Tibial nerve (tissue), 4 donors: Measurements from ENCODE around the gene MACF1. TPM values are rescaled to one million over a fixed set of nuclear protein-coding genes. Genes with fewer than 3 reads are reported as not detected.

Source experiments
- DNase-seq, 2 donors: peaks; one replicate each; pipeline ENCODE4 v3.0.0-alpha.2; 2019; ENCODE audit warnings: low spot score in 2 of 2
- H3K27ac ChIP-seq, 4 donors: fragments of 200-600 bp; sonication (generic) in 3 of 4; one replicate each; pipeline ENCODE4 v1.5.1; 2017 to 2019; ENCODE audit warnings: mild to moderate bottlenecking in 1 of 4
- H3K27me3 ChIP-seq, 2 donors: fragments of 200-600 bp; sonication (generic) in 1 of 2; one replicate each; pipeline versions ENCODE4 v1.5.1 to v1.6.0; 2017 to 2019
- H3K36me3 ChIP-seq, 3 donors: fragments of 200-600 bp; sonication (generic); one replicate each; pipeline ENCODE4 v1.5.1; 2018 to 2019
- H3K4me1 ChIP-seq, 4 donors: fragments of 200-600 bp; sonication (generic) in 3 of 4; one replicate each; pipeline ENCODE4 v1.5.1; 2017 to 2019
- H3K4me3 ChIP-seq, 4 donors: fragments of 200-600 bp; sonication (generic) in 3 of 4; one replicate each; pipeline ENCODE4 v1.5.1; 2017 to 2019; ENCODE audit warnings: mild to moderate bottlenecking in 1 of 4, moderate library complexity in 1 of 4
- H3K9me3 ChIP-seq, 4 donors: fragments of 200-600 bp; sonication (generic) in 3 of 4; one replicate each; pipeline ENCODE4 v1.5.1; 2017 to 2019
- CTCF ChIP-seq, 5 experiments: fragments of 200-600 bp in 3 of 5; fragments of 450-650 bp in 2 of 5; sonication (generic) in 3 of 5; IDR thresholded peaks; one replicate each; pipeline ENCODE4 v1.5.1; 2016 to 2019; ENCODE audit warnings: antibody characterized with exemption in 5 of 5, mild to moderate bottlenecking in 3 of 5, moderate library complexity in 2 of 5
- EP300 ChIP-seq, 2 donors: sonication (generic); formaldehyde crosslinking; IDR thresholded peaks; one replicate each; pipeline ENCODE4 v1.6.1; 2017; ENCODE audit warnings: antibody characterized with exemption in 2 of 2, mild to moderate bottlenecking in 1 of 2
- POLR2A ChIP-seq, 2 donors: fragments of 450-650 bp; IDR thresholded peaks; one replicate each; pipeline ENCODE4 v1.6.1; 2017; ENCODE audit warnings: antibody characterized with exemption in 2 of 2, mild to moderate bottlenecking in 2 of 2, moderate library complexity in 2 of 2
- WGBS, 2 donors: methylation state at CpG; one replicate each; pipeline ENCODE4 v1.1.5; 2018; 5-methylcytosine and 5-hydroxymethylcytosine counted together
- total RNA-seq, 4 donors: library from RNA; depleted of rRNA; stranded (reverse); fragments of >200 nt; gene quantifications; one replicate each; pipeline ENCODE4 v1.1.0, GENCODE V29; 2016

MACF1 gene
- total RNA-seq, 4 donors from 2014 or later, result 214 to 296 (median 244) TPM

DNA sequence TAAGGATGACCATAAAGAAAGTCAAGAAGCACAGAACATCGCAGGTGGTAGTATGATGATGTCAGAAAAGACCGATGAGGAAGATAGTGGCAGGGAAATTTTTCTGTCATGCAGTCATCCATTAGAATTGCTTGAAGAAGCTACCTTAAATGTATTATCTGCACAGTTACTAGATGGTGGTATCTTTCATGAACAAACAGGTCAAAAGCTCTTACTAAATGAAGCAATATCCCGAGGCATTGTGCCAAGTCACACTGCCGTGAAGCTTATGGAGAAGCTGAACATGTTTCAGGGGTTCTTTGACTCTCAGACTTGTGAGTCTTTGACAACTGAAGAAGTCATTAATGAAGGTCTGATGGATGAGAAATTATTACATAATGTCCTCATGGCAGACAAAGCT, 128.8 kb downstream of the MACF1 start:
- no peak for TF ChIP-seq POLR2A (IDR thresholded peaks at IDR 0.05)
- TF ChIP-seq CTCF (IDR thresholded peaks at IDR 0.05), result no peak
- TF ChIP-seq EP300 (IDR thresholded peaks at IDR 0.05), result no peak
- H3K27me3 ChIP-seq, result no peaks in the 10 kb centered on the region
- DNase-seq, result peak in 1 of 2 donors; percentile 47
- H3K4me1 ChIP-seq, result no peaks in the 10 kb centered on the region
- no peak overlapping the region for H3K27ac ChIP-seq
- H3K9me3 ChIP-seq, result no peaks in the 10 kb centered on the region
- 78 to 83% methylated on average over 4 of the region's 4 CpGs for WGBS, 2 donors
- H3K36me3 ChIP-seq, result peaks cover 0 to 35% (median 2%) of the 10 kb centered on the region in 3 donors
- no peak overlapping the region for H3K4me3 ChIP-seq

GRCh38 chr1:39335216-39335615, 130.7 kb downstream of the MACF1 start:
- no peaks in the 10 kb centered on the region for H3K4me1 ChIP-seq
- no peak for TF ChIP-seq CTCF (IDR thresholded peaks at IDR 0.05)
- TF ChIP-seq EP300 (IDR thresholded peaks at IDR 0.05), result peak in 1 of 2 donors; percentile 71
- H3K9me3 ChIP-seq, result no peaks in the 10 kb centered on the region
- no peak overlapping the region for H3K4me3 ChIP-seq
- no peaks in the 10 kb centered on the region for H3K27me3 ChIP-seq
- H3K36me3 ChIP-seq, result peaks cover 0 to 49% (median 9%) of the 10 kb centered on the region in 3 donors
- DNase-seq, result peak in 1 of 2 donors; percentile 44
- 63% methylated on average over 3 of the region's 3 CpGs for WGBS, 2 donors
- H3K27ac ChIP-seq, result no peak overlapping the region

DNA sequence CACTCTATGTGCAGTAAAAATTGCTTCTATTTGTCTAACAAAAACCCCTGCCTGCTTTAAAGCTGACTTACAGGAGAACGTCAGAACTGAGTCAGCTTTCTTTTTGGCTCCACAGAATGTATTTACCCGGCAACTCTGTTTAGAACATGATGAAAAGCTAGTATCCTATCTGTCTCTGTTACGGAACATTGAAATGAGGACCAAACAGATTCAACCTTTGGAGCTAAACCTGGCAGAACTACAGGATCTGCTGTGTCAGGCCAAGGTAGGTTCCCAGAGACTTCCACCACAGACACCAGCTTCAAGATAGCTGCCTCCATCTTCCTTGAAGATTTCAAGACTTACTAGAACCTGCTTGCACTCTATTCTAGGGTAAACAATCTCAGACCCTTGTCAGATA, 132.6 kb downstream of the MACF1 start:
- peaks cover 0 to 59% (median 21%) of the 10 kb centered on the region in 3 donors for H3K36me3 ChIP-seq

DNA sequence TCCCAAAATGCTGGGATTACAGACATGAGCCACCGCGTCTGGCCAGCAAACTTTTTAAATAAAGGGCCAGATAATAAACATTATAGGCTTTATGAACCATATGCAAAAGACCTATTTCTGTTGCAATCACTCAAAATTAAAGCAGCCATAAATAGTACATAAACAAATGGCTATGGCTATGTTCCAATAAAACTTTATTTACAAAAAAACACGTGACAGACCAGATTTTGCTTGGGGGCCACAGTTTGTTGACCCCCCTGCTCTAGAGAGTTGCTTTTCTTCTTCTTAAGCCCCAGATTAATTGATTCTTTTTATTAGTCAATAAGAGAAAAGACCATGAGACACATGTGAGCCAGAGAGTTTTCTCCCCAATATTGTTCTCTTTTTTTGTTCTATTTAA, 138.3 kb downstream of the MACF1 start:
- peaks cover 0 to 61% (median 21%) of the 10 kb centered on the region in 3 donors for H3K36me3 ChIP-seq
- 92 to 95% methylated on average over 3 of the region's 3 CpGs for WGBS, 2 donors

More for the DNA sequence above, 132.6 kb downstream of the MACF1 start:
- H3K4me3 ChIP-seq, result no peak overlapping the region
- no peaks in the 10 kb centered on the region for H3K9me3 ChIP-seq
- no peaks in the 10 kb centered on the region for H3K4me1 ChIP-seq
- TF ChIP-seq EP300 (IDR thresholded peaks at IDR 0.05), result no peak
- no peak for TF ChIP-seq POLR2A (IDR thresholded peaks at IDR 0.05)
- no peak for TF ChIP-seq CTCF (IDR thresholded peaks at IDR 0.05)
- WGBS, 2 donors, result 90 to 91% methylated on average over 3 of the region's 3 CpGs
- no peaks in the 10 kb centered on the region for H3K27me3 ChIP-seq
- H3K27ac ChIP-seq, result no peak overlapping the region
- no peak for DNase-seq

More for the DNA sequence above, 138.3 kb downstream of the MACF1 start:
- Histone ChIP-seq H3K4me3 (no peak overlapping the region), H3K27me3 (no peaks in the 10 kb centered on the region), H3K4me1 (peaks cover 0 to 5% (median 0%) of the 10 kb centered on the region in 4 donors), H3K27ac (no peak overlapping the region), H3K9me3 (no peaks in the 10 kb centered on the region)
- no peak for DNase-seq
- TF ChIP-seq CTCF (IDR thresholded peaks at IDR 0.05) (no peak), EP300 (IDR thresholded peaks at IDR 0.05) (no peak), POLR2A (IDR thresholded peaks at IDR 0.05) (no peak)
